NCI-H345 treated with DMSO at 0.1 percent for 48 hours (cell line): ENCODE results near the gene TP53BP2.
A peak's percentile ranks its signal among the peaks of the same experiment; 100 is the strongest.
"Not testable (repeated sequence)": the region's sequence is repeated elsewhere in the genome, so short reads cannot be mapped to it uniquely, and the experiment has no call there.

Source experiments
- DNase-seq: peaks from one replicate; lab custom pipeline; 2025; ENCODE audit not compliant: unreplicated experiment; lab: John Stamatoyannopoulos, UW

The TP53BP2 gene

DNA sequence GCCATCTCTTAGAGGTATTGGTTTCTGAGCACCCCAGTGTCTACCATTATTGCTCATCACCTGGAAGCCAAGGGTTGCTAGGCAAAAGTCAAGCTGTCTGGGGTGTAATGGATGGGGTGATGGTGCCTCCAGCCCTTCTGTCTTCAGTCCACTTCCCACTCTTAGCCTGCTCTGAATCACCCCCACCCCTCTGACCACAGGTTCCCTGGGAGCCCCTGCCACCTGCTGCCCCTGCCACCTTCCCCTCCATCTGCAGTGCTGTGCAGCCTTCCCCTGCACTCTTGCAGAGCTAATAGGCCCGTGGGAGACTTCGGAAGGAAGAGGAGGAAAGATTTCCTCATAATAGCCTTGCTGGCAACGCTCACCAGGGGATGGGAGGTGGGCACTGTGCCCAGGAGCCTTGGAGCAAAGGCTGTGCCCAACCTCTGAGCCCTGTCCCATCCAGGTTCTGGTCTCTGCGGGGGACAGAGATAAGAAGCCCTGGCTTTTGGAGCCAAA, 97.9 kb downstream of the TP53BP2 start:
- no peak for DNase-seq

DNA sequence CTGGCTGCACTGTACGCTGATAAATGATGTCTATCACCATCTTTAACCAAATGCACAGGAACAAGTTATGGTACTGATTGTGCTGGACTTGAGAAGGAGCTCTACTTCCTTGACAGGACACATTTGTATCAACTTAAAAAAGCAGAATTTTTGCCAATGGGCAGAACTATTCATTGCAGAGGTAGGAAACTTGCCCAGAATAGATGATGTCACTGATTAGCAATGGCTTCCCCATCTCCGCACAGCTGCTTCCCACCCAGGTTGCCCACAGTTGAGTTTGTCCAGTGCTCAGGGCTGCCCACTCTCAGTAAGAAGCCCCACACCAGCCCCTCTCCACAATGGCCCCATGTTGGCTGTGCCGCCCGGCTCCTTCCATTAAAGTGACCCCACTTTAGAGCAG, 100.0 kb downstream of the TP53BP2 start:
- DNase-seq: no peak

DNA sequence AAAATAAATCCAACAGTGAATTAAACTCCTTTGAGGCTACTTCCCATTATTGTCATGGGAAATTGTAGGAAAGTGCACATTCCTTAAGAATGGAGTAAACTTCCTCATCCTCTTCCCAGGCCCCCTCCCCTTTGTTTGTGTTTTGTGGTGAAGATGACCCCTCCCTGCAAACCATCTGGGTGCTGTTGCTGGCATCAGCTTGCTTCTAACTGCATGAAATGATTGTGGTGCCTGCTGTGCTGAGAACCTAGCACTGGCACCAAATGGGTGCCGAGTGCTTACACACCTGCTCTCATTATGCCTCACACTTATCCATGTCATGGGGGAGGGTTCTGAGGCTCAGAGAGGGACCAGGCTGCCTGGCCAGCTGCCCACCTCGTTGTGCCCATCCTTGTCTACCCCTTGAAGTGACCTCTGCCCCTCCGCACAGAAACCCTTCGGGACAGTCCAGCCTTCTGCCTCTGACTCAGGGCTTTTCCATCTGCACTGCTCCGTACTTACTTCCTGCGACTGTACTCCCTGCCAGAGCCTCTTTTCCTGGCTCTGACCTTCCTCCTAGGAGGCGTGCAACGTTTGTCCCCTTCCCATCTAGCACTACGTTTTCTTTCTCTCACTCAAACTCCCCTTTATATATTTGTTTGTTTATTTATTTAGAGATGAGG, 102.8 kb downstream of the TP53BP2 start:
- DNase-seq: peak; percentile 74

DNA sequence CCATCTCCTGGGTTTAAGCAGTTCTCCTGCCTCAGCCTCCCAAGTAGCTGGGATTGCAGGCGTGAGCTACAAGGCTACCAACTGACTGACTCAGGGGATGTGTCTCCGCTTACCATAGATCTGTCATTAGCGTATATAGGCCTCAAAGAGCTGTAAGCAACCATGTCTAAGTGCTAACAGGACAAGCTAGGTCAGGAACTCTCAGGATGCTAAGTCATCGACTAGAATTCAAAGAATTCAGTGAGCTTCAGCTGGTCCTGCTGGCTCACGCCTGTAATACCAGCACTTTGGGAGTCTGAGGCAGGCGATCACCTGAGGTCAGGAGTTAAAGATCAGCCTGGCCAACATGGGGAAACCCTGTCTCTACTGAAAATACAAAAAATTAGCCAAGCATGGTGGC, 103.9 kb downstream of the TP53BP2 start:
- no peak for DNase-seq

DNA sequence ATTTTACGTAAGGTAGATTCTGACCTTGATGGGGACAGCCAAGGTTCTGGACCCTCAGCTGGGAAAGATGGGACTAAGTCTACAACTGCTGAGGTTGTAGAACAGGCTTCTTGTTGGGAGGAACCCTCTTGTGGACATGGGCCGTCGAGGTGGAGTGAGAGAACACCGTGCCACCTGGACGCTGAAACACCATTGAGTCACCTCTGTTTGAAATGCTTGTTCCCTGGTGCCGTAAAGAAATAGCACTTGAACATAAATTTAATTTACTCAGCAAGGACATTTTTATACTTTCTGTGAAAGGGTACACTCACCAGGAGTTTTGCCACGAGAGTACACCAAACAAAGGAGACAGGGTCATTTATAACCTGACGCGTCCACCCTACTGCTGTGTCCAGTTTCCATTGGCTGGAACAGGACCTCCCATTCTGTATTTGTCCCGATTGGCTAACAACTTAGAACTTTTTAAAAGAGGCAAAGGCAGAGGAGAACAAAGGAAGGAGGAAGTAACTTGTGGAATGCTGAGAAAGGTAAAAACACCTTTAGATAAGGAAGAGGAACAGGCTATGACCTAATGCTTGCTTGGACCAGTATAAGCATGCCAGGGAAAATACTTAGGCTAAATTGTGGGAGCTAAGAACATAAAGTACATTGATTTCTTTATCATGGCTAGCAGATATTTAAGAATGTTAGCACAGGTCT, 105.6 kb downstream of the TP53BP2 start:
- not testable (repeated sequence) for DNase-seq

DNA sequence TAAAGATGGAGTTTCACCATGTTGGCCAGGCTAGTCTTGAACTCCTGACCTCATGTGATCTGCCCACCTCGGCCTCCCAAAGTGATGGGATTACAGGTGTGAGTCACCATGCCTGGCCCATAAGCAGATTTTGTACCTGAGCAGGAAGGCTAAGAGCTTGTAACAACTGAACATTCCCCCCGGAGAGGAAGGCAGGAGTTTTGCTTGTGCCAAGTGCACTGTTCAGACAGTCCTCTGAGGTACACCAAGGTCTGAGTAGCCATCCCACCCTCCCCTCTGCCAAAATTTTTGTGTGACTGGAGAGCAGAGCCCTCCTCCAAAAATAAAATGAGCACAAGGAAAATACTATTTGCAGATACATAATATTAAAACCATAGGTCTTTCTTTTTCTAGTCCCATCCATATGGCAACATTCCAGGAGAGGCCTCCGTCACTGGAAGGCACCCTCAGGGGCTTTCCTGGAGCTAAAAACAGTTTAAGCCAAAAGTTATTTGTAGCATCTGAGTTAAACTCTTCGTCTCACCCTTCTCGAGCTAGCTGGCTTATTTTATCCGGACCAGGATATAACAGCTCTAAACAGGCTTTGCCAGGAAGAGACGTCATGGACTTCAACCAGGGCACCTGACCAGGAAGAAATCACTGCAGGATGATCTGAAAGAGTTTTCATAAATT, 106.2 kb downstream of the TP53BP2 start:
- no peak for DNase-seq

DNA sequence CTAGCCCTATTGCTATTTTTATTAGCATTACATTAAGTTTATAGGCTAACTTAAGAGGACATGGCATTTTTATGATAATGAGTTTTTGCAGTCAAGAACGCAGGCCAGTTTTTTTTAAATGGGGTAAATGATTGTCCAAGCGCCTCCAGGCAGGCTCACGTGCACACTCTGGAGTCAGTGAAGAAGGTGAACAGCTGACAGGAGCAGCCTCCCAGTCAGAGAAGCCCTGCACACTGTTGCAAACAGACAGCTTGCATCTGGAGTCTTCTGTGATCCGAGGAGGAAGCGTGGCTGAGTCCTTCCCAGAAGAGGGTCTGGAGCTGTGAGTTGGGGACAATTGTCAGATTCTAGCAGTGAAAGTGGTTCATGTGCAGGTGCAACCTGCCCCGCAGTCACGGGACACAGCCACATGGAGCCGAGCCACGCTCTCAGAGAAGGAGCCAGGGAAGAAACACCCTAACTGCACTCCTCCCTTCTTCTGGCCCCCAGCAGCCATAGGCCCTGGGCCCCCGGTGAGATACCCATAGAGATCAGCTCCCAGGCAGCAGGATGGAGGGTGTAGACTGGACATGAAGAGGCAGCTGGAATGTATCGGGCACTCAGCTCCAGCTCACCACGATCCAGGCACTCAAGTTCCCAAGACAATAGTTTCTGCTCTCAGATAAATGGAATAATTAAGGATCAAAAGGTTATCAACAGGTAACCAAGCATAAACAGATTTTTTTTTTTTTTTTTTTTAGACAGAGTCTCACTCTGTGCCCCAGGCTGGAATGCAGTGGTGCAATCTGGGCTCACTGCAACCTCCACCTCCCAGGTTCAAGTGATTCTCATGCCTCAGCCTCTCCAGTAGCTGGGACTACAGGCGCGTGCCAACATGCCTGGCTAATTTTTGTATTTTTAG, 107.0 kb downstream of the TP53BP2 start:
- DNase-seq: peak; percentile 9

DNA sequence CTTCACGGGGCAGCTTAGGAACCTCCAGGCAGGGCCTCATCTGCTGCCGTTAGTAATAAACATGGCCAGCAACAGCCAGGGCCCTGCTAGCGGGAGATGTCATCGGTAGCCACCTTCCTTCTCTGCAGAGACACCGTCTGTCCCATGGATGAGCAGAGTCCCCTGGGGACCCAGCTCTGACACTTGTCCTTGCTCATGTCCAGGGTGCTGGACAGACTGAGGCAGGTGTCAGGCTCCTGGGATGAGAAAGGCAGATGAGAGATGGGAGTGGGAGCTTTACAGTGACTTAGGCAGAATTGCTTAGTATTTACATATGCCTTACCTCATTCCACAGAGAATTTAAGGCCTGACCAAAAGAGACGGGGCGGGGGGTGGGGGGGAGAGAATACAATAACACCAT, 108.4 kb downstream of the TP53BP2 start:
- no peak for DNase-seq

DNA sequence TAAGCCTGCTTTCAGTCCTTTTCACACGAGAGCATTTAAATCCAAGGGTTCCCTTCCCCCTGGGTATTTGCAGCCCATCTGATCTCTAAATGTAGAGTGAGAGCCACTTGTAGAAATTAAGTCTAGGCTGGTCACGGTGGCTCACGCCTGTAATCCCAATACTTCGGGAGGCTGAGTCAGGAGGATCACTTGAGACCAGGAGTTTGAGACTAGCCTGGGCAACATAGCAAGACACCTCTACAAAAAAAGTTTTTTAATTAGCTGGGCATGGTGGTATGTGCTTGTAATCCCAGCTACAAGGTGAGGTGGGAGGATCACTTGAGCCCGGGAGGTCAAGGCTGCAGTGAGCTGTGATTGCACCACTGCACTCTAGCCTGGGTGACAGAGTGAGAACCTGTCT, 109.1 kb downstream of the TP53BP2 start:
- DNase-seq: not testable (repeated sequence)

DNA sequence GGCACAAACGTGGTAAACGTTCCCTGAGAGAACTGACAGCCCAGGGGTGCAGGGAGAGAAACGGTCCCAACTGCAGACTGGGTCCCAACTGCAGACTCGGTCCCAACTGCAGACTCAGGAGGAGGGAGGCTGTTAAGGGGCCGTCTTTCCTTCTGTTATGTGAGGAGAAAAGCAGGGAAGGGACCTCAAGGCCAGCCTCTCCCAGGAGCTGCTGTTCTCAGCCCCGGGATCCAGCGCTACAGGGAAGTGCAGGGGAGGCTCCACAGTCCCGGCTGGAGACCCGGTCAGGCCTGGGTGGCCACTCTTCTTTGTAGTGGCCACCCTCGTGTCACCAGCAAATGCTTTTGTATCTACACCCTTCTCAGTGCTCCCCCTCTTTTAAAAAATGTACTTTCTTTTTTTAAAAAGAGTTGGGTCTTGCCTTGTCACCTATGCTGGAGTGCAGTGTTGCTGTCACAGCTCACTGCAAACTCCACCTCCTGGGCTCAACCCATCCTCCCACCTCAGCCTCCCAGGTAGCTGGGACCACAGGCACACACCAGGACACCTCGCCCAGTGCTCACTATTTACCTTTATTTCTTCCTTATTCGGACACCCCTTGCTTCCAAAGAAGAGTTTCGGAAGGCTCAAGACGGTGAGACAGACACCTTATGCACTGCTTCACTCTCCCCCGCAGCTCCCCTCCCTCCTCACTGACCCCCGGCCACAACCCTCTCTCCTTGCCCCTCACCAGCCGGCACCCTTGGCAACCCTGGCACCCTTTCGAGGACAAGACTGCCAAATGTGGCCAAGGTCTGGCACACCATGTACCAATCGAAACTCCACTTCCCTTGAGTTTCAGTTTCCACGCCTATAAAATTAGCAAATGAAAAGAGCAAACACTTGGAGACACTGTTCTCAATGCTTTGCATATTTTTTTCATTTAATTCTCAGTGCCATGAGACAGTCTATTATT, 111.6 kb downstream of the TP53BP2 start:
- no peak for DNase-seq

DNA sequence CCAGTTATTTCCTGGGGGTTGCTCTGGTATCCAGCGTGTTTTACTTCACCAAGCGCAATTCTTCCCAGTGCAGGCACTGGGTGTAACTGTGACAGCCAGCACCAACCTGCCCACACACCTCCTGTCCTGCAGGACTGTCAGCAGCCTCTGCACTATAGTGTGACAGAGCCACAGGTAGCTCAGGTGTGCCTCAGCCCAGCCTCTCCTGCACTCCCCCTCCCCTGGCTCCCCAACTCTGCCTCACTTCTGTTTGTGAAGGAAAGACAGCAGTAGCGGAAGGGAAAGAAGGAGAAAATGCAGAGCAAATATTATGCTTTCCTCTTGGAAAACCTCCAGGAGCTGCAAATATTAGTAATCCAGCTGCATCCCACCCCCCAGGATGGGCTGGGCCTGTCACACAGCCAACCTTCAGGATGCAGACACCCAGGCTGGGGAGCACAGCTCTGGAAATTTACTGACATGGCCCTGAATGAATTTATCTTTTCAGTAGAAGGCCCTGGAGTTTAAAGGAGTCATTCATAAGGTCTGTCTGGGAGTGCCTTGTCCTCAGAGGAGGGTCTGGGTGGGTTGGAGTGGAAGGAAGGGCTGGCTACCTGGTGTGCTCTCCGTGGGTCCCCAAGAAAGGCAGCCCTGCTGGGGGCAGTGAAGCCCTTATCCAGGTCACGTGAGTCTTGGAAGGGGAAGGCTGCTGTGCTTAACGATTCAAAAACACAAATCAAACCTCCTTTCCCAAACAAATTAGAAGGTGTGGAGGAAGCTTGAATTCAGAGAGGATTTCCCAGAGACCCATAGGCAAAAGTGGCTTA, 112.6 kb downstream of the TP53BP2 start:
- DNase-seq: no peak

DNA sequence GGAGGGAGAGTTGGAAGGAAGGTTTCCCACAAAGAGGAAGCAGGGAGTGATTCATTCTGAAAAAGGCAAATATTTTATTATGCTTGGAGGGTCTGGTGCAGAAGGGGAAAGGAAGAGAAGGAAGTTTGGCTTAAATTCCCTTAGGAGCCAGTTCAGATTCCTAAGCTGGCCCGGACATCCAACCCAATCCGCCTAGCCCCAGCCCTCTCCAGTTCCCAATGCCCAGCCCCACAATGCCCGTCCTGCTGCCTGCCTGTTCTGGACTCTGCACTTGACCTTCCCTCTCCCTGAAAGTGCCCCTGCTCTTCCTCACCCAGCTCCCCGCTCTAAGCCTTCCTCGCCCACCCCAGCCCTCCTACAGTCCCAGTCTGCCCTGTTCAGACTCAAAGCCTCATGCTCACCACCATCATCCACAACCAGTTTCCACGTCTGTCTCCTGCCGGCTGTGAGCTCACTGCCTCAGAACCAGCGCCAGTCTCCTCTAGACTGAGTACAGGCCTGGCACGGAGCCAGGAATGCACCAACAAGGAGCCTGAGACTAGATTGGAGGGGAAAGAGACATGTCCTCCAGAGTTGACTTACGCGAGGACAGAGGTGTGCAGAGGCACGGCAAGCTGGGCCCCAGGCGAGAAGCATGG, 114.5 kb downstream of the TP53BP2 start:
- no peak for DNase-seq

DNA sequence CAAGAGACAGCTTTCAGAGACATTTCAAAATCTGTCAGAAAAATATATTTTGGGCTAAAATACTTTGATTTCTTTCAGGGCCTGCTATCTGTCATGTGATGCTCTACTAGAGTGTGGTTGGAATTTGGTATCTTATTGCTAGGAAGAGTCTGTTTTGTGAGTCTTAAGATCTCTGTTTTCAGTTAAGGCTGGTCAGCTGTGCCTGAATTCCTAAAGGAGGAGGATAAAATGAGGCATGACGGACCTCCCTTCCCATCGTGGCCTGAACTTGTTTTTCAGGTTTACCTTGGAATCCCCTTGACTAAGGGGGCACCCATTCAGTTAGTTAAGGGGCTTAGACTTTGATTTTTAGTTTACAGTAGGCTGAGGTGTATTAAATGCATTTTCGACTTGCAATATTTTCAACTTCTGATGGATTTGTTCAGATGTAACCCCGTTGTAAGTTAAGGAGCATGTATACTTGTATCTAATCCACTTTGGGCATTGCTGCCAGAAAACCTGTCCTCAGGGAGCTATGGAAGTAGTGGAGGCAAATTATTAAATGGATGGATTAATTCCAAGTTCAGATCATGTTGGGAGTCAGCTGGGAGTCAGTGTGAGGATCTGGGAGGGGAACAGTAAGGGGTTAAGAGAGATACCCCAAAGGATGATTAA, 115.1 kb downstream of the TP53BP2 start:
- no peak for DNase-seq

DNA sequence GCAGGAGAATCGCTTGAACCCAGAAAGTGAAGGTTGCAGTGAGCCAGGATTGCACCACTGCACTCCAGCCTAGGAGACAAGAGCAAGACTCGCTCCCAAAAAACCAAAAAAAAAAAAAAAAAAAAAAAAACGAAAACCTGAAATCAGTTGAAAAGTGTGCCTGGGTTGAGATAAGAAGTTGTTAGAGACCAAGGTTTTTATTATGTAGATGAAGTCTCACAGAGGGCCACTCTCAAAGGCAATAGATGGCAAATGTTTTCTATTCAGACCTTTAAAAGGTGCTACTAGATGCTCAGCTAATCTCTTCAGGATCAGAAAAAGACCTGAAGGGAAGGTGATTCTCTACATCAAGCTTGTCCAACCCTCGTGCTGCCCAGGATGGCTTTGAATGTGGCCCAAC, 115.8 kb downstream of the TP53BP2 start:
- no peak for DNase-seq
